ENCODE data around the gene SHLD2.
"Not testable (repeated sequence)": the region's sequence is repeated elsewhere in the genome, so short reads cannot be mapped to it uniquely, and the experiment has no call there.

DNA sequence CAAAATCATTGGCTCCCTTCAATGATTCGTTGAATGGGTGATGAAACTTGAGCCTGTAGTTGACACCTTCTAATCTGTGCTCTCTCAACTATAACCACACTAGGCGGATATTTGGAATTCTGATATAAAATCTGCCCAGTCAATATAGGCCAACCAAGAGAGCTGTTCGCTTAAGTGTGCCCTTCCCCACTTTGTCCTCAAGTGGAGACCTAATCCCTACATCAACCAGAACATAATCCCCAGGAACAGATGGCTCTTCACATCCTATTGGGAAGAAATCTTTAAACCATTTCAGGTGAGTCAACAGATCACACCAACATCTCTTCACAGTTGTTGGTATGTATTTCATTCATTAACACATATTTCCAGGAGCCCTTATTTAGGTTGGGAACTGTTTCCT, 96.8 kb downstream of the SHLD2 start:
- TF ChIP-seq, protein P1, sequence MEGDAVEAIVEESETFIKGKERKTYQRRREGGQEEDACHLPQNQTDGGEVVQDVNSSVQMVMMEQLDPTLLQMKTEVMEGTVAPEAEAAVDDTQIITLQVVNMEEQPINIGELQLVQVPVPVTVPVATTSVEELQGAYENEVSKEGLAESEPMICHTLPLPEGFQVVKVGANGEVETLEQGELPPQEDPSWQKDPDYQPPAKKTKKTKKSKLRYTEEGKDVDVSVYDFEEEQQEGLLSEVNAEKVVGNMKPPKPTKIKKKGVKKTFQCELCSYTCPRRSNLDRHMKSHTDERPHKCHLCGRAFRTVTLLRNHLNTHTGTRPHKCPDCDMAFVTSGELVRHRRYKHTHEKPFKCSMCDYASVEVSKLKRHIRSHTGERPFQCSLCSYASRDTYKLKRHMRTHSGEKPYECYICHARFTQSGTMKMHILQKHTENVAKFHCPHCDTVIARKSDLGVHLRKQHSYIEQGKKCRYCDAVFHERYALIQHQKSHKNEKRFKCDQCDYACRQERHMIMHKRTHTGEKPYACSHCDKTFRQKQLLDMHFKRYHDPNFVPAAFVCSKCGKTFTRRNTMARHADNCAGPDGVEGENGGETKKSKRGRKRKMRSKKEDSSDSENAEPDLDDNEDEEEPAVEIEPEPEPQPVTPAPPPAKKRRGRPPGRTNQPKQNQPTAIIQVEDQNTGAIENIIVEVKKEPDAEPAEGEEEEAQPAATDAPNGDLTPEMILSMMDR (conservative IDR thresholded peaks at IDR 0.05 in 1 of 2, IDR thresholded peaks at IDR 0.05 in 1 of 2; ENCODE audit: extremely low read depth in 1 of 2, insufficient read depth in 1 of 2, low read depth in 1 of 2, low read length in 2 of 2), result not testable (repeated sequence)
- TF ChIP-seq EZH2 (IDR thresholded peaks at IDR 0.05; ENCODE audit: borderline replicate concordance, low read length), result not testable (repeated sequence)
